HG03135 (cell line): ENCODE results near the gene TATDN2.

Source experiments
- ATAC-seq: cut with Tn5 transposase; IDR thresholded peaks from one replicate; pipeline ENCODE4 v1.9.1; 2021; ENCODE audit warnings: mild to moderate bottlenecking, moderate library complexity; ENCODE audit not compliant: unreplicated experiment

The TATDN2 gene

GRCh38 chr3:10234526-10235230, 13.6 kb upstream of the TATDN2 start:
- no peak for ATAC-seq

GRCh38 chr3:10235551-10235950, 12.7 kb upstream of the TATDN2 start:
- no peak for ATAC-seq

GRCh38 chr3:10238345-10239183, 9.7 kb upstream of the TATDN2 start:
- no peak for ATAC-seq

GRCh38 chr3:10240799-10241198, 7.5 kb upstream of the TATDN2 start:
- no peak for ATAC-seq

- ATAC-seq = no peak
Observed at GRCh38 chr3:10242182-10243065, 5.8 kb upstream of the TATDN2 start.

- ATAC-seq = no peak
Observed at GRCh38 chr3:10244009-10244408, 4.2 kb upstream of the TATDN2 start.

- ATAC-seq = no peak
Observed at GRCh38 chr3:10245081-10245712, 3.1 kb upstream of the TATDN2 start.

- no peak for ATAC-seq
Observed at GRCh38 chr3:10247679-10248183, 528 bp upstream of the TATDN2 start.

GRCh38 chr3:10248984-10249748, 907 bp downstream of the TATDN2 start:
- peak; percentile 8 for ATAC-seq

GRCh38 chr3:10249833-10250232, 1.6 kb downstream of the TATDN2 start:
- no peak for ATAC-seq

GRCh38 chr3:10251006-10251405, 2.7 kb downstream of the TATDN2 start:
- no peak for ATAC-seq

GRCh38 chr3:10253731-10254130, 5.5 kb downstream of the TATDN2 start:
- ATAC-seq = no peak

- ATAC-seq = no peak
Observed at GRCh38 chr3:10255835-10256234, 7.6 kb downstream of the TATDN2 start.

GRCh38 chr3:10259036-10259435, 10.8 kb downstream of the TATDN2 start:
- no peak for ATAC-seq

- no peak for ATAC-seq
Observed at GRCh38 chr3:10259798-10260197, 11.5 kb downstream of the TATDN2 start.

- no peak for ATAC-seq
Observed at GRCh38 chr3:10260211-10260701, 12.0 kb downstream of the TATDN2 start.

GRCh38 chr3:10262027-10262426, 13.8 kb downstream of the TATDN2 start:
- no peak for ATAC-seq

- no peak for ATAC-seq
Observed at GRCh38 chr3:10263646-10264363, 15.5 kb downstream of the TATDN2 start.

- ATAC-seq = no peak
Observed at GRCh38 chr3:10265833-10266232, 17.6 kb downstream of the TATDN2 start.
